NCI-H1694 treated with DMSO at 0.1 percent for 48 hours (cell line): ENCODE measurements around the gene MUC16.
"Not testable (repeated sequence)": the region's sequence is repeated elsewhere in the genome, so short reads cannot be mapped to it uniquely, and the experiment has no call there.

Experiments
- DNase-seq: peaks from one replicate; lab custom pipeline; 2025; lab: John Stamatoyannopoulos, UW

MUC16 gene

GRCh38 chr19:9009935-9010651 is at the start of gene MUC16:
Gene MUC16 (minus strand): TSS chr19:9010409.
- no peak for DNase-seq

DNA sequence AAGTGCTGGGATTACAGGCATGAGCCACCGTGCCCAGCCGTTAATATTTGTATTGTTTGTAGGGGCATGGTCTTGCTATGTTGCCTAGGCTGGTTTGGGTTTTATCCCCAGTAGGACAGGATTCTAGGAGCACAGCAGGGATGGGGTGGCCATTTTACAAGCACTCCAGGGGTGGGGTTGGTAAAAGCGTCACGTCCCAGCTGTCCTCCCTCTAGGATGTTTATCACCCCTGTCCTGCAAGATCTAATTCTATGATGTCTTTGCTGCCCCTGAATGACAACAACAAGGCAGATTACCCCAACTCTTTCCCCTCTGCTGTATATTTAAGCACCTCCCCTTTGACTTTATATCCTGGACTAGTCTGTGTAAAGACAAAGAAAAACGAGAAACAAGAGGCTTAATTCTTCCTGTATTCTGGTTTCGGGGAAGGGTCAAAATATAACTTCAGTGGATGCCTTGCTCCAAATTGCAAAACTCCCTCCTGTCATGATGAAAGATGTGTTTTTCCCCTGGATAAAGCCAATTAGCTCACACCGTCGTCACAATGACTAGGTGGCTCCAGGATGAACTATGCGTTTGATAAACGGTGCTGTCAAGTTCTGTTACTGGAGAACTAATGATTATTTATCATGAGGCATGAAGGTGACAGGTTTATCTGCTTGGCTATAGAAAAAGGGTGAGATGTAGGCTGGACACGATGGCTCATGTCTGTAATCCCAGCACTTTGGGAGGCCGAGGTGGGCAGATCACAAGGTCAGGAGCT is 48.9 kb upstream of the MUC16 start:
- DNase-seq: no peak

DNA sequence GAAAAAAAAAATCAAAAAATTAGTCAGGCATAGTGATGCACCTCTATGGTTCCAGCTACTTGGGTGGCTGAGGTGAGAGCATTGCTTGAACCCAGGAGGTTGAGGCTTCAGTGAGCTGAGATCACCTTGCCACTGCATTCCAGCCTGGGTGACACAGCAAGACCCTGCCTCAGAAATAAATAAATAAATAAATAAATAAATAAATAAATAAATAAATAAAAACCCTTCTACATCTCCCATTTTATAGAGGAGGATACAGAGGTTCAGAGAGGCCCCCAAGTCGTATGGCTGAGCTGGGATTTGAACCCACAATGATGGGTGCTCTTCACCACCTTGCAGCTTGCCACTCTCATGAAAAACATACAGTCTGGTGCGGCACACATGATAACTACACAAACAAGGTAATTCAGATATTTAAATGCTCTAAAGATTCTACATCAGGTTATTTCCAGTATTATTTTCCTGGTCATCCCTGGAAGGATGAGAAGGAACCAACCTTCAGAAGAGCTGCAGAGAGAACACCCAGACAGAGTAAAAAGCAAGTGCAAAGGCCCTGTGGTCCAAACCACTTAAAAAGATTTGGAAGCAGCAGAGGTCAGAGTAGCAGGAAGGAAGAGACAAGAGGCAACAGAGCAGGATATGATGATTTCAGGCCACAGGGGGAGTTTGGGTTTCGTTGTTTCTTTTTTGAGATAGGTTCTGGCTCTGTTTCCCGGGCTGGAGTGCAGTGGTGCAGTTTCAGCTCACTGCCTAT is 47.5 kb upstream of the MUC16 start:
- no peak for DNase-seq

DNA sequence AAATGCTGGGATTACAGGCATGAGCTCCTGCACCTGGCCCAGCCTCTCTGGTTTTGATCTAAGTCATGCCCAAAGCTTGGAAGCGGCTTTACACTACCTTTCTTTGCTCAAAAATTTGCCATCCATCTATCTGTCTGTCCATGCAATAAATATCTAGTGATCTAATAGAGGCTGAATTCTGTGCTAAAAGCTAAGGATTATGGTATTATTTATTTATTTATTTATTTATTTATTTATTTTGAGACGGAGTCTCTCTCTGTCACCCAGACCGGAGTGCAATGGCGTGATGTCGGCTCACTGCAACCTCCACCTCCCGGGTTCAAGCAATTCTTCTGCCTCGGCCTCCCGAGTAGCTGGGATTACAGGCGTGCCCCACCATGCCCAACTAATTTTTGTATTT is 45.9 kb upstream of the MUC16 start:
- not testable (repeated sequence) for DNase-seq

DNA sequence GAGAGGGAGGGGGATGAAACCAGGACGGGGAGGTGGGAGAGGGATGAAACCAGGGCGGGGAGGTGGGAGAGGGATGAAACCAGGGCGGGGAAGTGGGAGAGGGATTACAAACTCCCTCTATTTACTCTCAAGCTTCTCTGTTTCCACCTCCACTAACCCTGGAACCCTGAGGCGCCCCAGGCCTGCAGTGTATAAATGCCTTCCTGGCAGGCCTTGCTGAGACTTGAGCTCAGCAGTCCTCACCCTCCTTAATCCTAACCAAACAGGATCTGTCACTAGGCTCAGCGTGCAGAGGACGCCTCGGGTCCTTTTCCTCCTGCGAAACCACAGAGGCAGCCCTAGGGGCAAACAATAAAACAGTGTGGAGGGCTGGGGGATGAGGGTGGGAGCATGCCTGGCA is 44.6 kb upstream of the MUC16 start:
- DNase-seq: no peak

GRCh38 chr19:9054207-9054606 is 44.0 kb upstream of the MUC16 start:
- DNase-seq: no peak

GRCh38 chr19:9053674-9054073 is 43.5 kb upstream of the MUC16 start:
- not testable (repeated sequence) for DNase-seq

DNA sequence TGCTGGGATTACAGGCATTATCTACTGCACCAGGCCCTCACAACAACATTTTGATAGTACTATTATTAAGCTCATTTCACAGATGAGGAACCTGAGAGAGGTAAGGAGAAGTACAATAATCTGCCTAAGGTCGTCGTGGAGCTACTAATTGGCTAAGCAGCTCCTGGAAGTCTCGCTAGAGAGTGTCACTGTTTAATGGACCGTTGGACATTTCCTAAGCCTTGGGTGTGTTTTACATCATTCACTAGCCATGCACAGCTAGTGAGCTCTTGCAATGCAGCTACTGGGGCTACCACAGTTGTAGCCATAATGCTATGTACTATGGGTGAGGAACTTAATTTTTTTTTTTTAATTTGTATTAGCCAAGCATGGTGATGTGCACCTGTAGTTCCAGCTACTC is 42.7 kb upstream of the MUC16 start:
- DNase-seq: no peak

DNA sequence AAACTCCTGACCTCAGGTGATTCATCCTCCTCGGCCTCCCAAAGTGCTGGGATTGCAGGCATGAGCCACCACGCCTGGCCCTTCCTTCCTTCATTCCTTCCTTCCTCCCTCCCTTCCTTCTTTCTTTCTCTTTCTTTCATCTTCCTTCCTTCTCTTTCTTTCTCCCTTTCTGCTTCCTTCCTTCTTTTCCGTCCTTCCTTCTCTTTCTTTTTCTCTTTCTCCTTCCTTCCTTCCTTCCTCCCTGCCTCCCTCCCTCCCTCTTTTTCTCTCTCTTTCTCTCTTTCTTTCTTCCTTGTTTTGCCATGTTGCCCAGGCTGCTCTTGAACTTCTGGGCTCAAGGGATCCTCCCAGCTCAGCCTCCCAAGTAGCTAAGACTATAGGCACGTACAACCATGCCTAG is 36.5 kb upstream of the MUC16 start:
- no peak for DNase-seq

- no peak for DNase-seq
These were observed 34.2 kb upstream of the MUC16 start for GRCh38 chr19:9044449-9044848.

- DNase-seq: no peak
These were observed 33.3 kb upstream of the MUC16 start for GRCh38 chr19:9043524-9043923.

DNA sequence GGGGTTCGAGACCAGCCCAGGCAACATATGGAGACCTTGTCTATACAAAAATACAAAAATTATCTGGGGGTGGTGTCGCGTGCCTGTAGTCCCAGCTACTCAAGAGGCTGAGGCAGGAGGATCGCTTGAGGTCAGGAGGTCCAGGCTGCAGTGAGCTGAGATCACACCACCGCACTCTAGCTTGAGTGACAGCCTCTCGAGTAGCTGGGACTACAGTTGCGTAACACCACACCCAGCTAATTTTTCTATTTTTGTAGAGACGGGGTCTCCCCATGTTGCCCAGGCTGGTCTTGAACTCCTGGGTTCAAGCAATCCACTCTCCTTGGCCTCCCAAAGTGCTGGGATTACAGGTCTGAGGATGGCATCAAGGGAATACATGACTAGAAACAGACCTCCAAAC is 30.8 kb upstream of the MUC16 start:
- no peak for DNase-seq

DNA sequence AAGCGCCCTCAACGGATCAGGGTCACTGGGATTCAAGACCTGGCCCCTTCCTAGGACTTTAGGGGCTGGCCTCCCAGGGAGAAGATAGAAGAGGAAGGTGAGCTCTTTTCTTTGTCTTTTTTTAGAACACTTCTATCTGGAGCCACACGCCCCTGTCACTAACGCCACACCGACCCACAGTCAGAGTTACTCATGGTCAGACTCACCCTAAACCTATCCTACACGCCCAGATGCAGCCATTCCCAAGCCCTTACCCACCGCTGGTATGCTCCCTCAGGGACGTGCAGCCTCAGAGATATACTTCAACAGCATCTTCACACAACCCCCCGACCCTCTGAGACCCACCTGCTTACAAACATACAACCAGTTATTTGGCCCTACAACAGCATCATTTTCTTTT is 29.9 kb upstream of the MUC16 start:
- DNase-seq: no peak

- no peak for DNase-seq
These were observed 29.5 kb upstream of the MUC16 start for GRCh38 chr19:9039728-9040127.

- no peak for DNase-seq
These were observed 27.3 kb upstream of the MUC16 start for GRCh38 chr19:9037400-9038062.

DNA sequence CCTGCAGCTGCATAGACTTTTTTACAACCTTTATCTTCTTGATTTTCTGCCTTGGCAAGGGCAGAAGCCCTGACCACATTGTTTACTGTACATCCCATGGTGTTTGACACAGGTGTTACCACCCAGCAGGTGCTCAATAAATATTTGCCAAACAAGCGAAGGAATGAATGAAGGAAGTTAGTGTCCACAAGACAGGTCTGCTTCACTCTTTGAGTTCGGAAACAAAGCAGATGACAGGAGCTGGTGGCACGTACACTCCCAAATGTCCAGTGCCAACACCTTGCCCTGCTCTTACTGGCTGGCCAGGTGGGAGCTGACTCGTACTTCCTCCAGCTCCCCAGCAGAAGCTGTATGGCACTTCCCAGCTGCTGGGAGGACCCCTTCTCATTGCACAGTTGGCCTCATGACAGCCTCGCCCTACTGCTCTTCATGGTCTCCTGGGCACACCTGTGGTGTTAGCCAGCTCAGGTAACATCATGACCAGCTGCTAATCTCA is 22.0 kb upstream of the MUC16 start:
- DNase-seq: no peak

GRCh38 chr19:9018163-9018875 is 8.1 kb upstream of the MUC16 start:
- no peak for DNase-seq

DNA sequence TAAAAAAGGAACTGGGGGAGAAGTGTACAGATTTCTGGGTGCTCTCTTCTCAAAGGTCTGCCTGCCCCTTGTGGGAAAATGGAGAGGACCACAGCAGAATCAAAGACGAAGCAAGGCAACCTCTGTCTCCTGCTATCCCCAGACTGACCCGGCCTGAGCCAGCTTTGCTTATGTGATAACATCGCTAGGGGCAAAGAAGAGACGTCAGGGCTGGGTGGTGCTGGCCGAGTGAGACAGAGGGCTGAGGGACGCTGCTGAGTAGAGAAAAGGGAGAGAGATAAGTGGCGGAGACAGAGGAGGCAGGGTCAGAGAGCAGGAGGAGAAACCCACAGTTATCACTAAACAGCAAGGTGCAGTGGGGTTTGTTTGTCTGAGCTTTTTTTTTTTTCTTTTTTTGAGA is 4.6 kb upstream of the MUC16 start:
- no peak for DNase-seq

- DNase-seq: no peak
These were observed 3.8 kb upstream of the MUC16 start for GRCh38 chr19:9013988-9014387.

DNA sequence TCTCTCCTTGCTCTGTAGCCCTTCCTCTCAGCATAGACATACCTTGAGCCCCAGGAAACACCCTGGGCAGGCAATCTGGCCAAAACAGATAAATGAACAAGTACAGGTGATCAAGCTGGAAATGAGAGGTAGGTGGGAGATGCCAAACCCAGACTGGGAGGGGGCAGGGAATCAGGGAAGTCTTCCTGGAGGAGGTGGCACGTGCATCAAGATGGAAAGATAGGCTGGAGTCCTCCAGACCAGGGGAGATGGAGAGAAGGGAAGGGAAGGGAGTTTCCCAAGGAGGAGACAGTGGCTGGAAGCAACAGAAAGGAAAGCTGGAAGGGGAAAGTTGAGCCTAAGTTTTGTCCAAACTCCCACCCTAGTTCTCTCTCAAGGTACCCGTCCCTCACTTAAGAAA is 1.7 kb upstream of the MUC16 start:
- DNase-seq: no peak

DNA sequence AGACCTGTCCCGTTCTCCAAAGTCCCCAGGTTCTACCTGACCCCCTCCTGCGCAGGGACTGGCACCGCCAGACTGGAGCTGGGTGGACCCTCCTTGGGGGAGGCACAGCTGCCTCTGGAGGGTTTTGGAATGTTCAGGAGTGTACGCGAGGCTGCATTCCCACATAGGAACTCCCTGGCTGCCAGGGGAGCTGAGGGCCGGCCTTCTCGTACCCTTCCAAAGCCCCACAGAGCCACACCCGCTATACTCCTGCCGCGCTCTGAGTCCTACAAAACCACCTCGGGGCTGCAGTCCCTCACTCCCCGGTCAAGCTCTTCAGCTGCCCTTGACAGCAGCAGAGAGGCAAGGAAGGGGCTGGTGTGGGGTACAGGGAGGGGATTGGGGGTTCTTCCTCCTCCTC is 484 bp upstream of the MUC16 start:
- DNase-seq: no peak

GRCh38 chr19:9009431-9009830 is 778 bp downstream of the MUC16 start:
- no peak for DNase-seq
